ENCODE data around the gene KRTAP5-11.

The KRTAP5-11 gene

GRCh38 chr11:71566081-71566620, 16.5 kb downstream of the KRTAP5-11 start:
- Histone ChIP-seq H2BK120ac (ENCODE audit: low read depth, low read length) (no peak overlapping the region), H3K36me3 (ENCODE audit: control insufficient read depth in 1 of 2, insufficient read depth in 2 of 2, low read depth in 1 of 2, low read length in 2 of 2) (no peaks in the 10 kb centered on the region), H4K8ac (ENCODE audit: low read length) (no peak overlapping the region), H3K4me2 (ENCODE audit: low read length, poor library complexity, severe bottlenecking) (no peak overlapping the region), H4K91ac (ENCODE audit: low read length) (no peak overlapping the region), H3K4ac (ENCODE audit: low read depth in 1 of 2, low read length in 2 of 2) (no peak overlapping the region), H3K79me1 (replicated peaks; ENCODE audit: low read length, poor library complexity, severe bottlenecking) (no peaks in the 10 kb centered on the region), H3K9me3 (ENCODE audit: control insufficient read depth, low read length) (peaks cover 6% of the 10 kb centered on the region), H3K18ac (ENCODE audit: low read depth in 1 of 2, low read length in 2 of 2) (no peak overlapping the region), H3K4me3 (ENCODE audit: insufficient read depth in 1 of 2, low read depth in 1 of 2, low read length in 2 of 2) (no peak overlapping the region), H2AK5ac (ENCODE audit: low read length, severe bottlenecking) (no peak overlapping the region), H3K23ac (ENCODE audit: low read length in 2 of 2) (no peak overlapping the region), H2BK12ac (ENCODE audit: low read length in 2 of 2) (no peak overlapping the region), H2BK15ac (ENCODE audit: low read depth, poor library complexity, severe bottlenecking) (no peak overlapping the region), H3K27me3 (ENCODE audit: control insufficient read depth in 1 of 2, insufficient read depth in 1 of 2, low read length in 2 of 2) (peaks cover 35 to 44% of the 10 kb centered on the region in 2 experiments), H2BK5ac (ENCODE audit: low read depth, low read length, poor library complexity, severe bottlenecking) (no peak overlapping the region), H2AFZ (ENCODE audit: low read depth, low read length) (no peak overlapping the region), H3K4me1 (ENCODE audit: control insufficient read depth, insufficient read depth, low read depth, low read length) (no peaks in the 10 kb centered on the region), H3K9ac (ENCODE audit: low read length) (no peak overlapping the region), H3K14ac (ENCODE audit: low read length in 2 of 2) (peak overlapping the region in 1 of 2 experiments; percentile 11), H3K27ac (ENCODE audit: low read length, poor library complexity, severe bottlenecking) (no peak overlapping the region)
- 81% methylated on average over 10 of the region's 10 CpGs for WGBS
- no peak for DNase-seq

GRCh38 chr11:71565263-71565662, 17.4 kb downstream of the KRTAP5-11 start, which contains the start of gene KRTAP5-10:
KRTAP5-10 (plus strand) TSS chr11:71565563; CDS start chr11:71565588, 25 bp downstream.
- no peak within 1 kb of the TSS for H3K4ac ChIP-seq (ENCODE audit: low read depth in 1 of 2, low read length in 2 of 2)
- no peak within 1 kb of the TSS for H4K8ac ChIP-seq (ENCODE audit: low read length)
- H3K4me2 ChIP-seq (ENCODE audit: low read length, poor library complexity, severe bottlenecking), result no peak within 1 kb of the TSS
- WGBS, result 55% methylated on average over 2 of the region's 5 CpGs
- H3K36me3 ChIP-seq (ENCODE audit: control insufficient read depth in 1 of 2, insufficient read depth in 2 of 2, low read depth in 1 of 2, low read length in 2 of 2), result no peaks in the 10 kb centered on the region
- H3K4me1 ChIP-seq (ENCODE audit: control insufficient read depth, insufficient read depth, low read depth, low read length), result no peaks in the 10 kb centered on the region
- H3K27me3 ChIP-seq (ENCODE audit: control insufficient read depth in 1 of 2, insufficient read depth in 1 of 2, low read length in 2 of 2), result peaks cover 35 to 38% of the 10 kb centered on the region in 2 experiments
- no peak for DNase-seq
- peak within 1 kb of the TSS in 1 of 2 experiments; percentile 11 for H3K14ac ChIP-seq (ENCODE audit: low read length in 2 of 2)
- H3K9me3 ChIP-seq (ENCODE audit: control insufficient read depth, low read length), result peaks cover 6% of the 10 kb centered on the region
- H2BK120ac ChIP-seq (ENCODE audit: low read depth, low read length), result no peak within 1 kb of the TSS
- H2BK5ac ChIP-seq (ENCODE audit: low read depth, low read length, poor library complexity, severe bottlenecking), result no peak within 1 kb of the TSS
- no peak within 1 kb of the TSS for H2BK15ac ChIP-seq (ENCODE audit: low read depth, poor library complexity, severe bottlenecking)
- H2AK5ac ChIP-seq (ENCODE audit: low read length, severe bottlenecking), result no peak within 1 kb of the TSS
- H4K91ac ChIP-seq (ENCODE audit: low read length), result no peak within 1 kb of the TSS
- no peaks in the 10 kb centered on the region for H3K79me1 ChIP-seq (replicated peaks; ENCODE audit: low read length, poor library complexity, severe bottlenecking)
- no peak within 1 kb of the TSS for H3K27ac ChIP-seq (ENCODE audit: low read length, poor library complexity, severe bottlenecking)
- no peak within 1 kb of the TSS for H2BK12ac ChIP-seq (ENCODE audit: low read length in 2 of 2)
- H3K18ac ChIP-seq (ENCODE audit: low read depth in 1 of 2, low read length in 2 of 2), result no peak within 1 kb of the TSS
- no peak within 1 kb of the TSS for H3K4me3 ChIP-seq (ENCODE audit: insufficient read depth in 1 of 2, low read depth in 1 of 2, low read length in 2 of 2)
- no peak within 1 kb of the TSS for H2AFZ ChIP-seq (ENCODE audit: low read depth, low read length)
- no peak within 1 kb of the TSS for H3K23ac ChIP-seq (ENCODE audit: low read length in 2 of 2)
- no peak within 1 kb of the TSS for H3K9ac ChIP-seq (ENCODE audit: low read length)

- no peak overlapping the region for H2AFZ ChIP-seq (ENCODE audit: low read depth, low read length)
- H4K91ac ChIP-seq (ENCODE audit: low read length), result no peak overlapping the region
These were observed 18.2 kb downstream of the KRTAP5-11 start for GRCh38 chr11:71564430-71564829.

GRCh38 chr11:71563406-71563805, 19.3 kb downstream of the KRTAP5-11 start:
- Histone ChIP-seq H3K4me2 (ENCODE audit: low read length, poor library complexity, severe bottlenecking) (no peak overlapping the region), H3K14ac (ENCODE audit: low read length in 2 of 2) (no peak overlapping the region), H3K36me3 (ENCODE audit: control insufficient read depth in 1 of 2, insufficient read depth in 2 of 2, low read depth in 1 of 2, low read length in 2 of 2) (no peaks in the 10 kb centered on the region), H4K91ac (ENCODE audit: low read length) (no peak overlapping the region), H2BK12ac (ENCODE audit: low read length in 2 of 2) (no peak overlapping the region), H3K18ac (ENCODE audit: low read depth in 1 of 2, low read length in 2 of 2) (no peak overlapping the region), H2BK120ac (ENCODE audit: low read depth, low read length) (no peak overlapping the region), H3K27ac (ENCODE audit: low read length, poor library complexity, severe bottlenecking) (no peak overlapping the region), H3K27me3 (ENCODE audit: control insufficient read depth in 1 of 2, insufficient read depth in 1 of 2, low read length in 2 of 2) (peaks cover 27 to 45% of the 10 kb centered on the region in 2 experiments), H3K9ac (ENCODE audit: low read length) (no peak overlapping the region), H2BK15ac (ENCODE audit: low read depth, poor library complexity, severe bottlenecking) (no peak overlapping the region), H3K4ac (ENCODE audit: low read depth in 1 of 2, low read length in 2 of 2) (no peak overlapping the region), H2AK5ac (ENCODE audit: low read length, severe bottlenecking) (no peak overlapping the region), H2AFZ (ENCODE audit: low read depth, low read length) (no peak overlapping the region), H3K4me1 (ENCODE audit: control insufficient read depth, insufficient read depth, low read depth, low read length) (no peaks in the 10 kb centered on the region), H3K9me3 (ENCODE audit: control insufficient read depth, low read length) (peaks cover 6% of the 10 kb centered on the region), H3K79me1 (replicated peaks; ENCODE audit: low read length, poor library complexity, severe bottlenecking) (no peaks in the 10 kb centered on the region), H2BK5ac (ENCODE audit: low read depth, low read length, poor library complexity, severe bottlenecking) (no peak overlapping the region), H4K8ac (ENCODE audit: low read length) (no peak overlapping the region), H3K23ac (ENCODE audit: low read length in 2 of 2) (no peak overlapping the region), H3K4me3 (ENCODE audit: insufficient read depth in 1 of 2, low read depth in 1 of 2, low read length in 2 of 2) (no peak overlapping the region)
- WGBS, result 25% methylated on average over 7 of the region's 8 CpGs
- peak; percentile 48 for DNase-seq

More at GRCh38 chr11:71564430-71564829, 18.2 kb downstream of the KRTAP5-11 start:
- H2BK5ac ChIP-seq (ENCODE audit: low read depth, low read length, poor library complexity, severe bottlenecking), result no peak overlapping the region
- no peak overlapping the region for H2BK120ac ChIP-seq (ENCODE audit: low read depth, low read length)
- H3K27me3 ChIP-seq (ENCODE audit: control insufficient read depth in 1 of 2, insufficient read depth in 1 of 2, low read length in 2 of 2), result peaks cover 35 to 38% of the 10 kb centered on the region in 2 experiments
- no peak overlapping the region for H3K18ac ChIP-seq (ENCODE audit: low read depth in 1 of 2, low read length in 2 of 2)
- H2AK5ac ChIP-seq (ENCODE audit: low read length, severe bottlenecking), result no peak overlapping the region
- no peak overlapping the region for H3K9ac ChIP-seq (ENCODE audit: low read length)
- H2BK12ac ChIP-seq (ENCODE audit: low read length in 2 of 2), result no peak overlapping the region
- no peak overlapping the region for H3K27ac ChIP-seq (ENCODE audit: low read length, poor library complexity, severe bottlenecking)
- H3K4me2 ChIP-seq (ENCODE audit: low read length, poor library complexity, severe bottlenecking), result no peak overlapping the region
- H3K79me1 ChIP-seq (replicated peaks; ENCODE audit: low read length, poor library complexity, severe bottlenecking), result no peaks in the 10 kb centered on the region
- H3K23ac ChIP-seq (ENCODE audit: low read length in 2 of 2), result no peak overlapping the region
- 61% methylated on average over 3 of the region's 4 CpGs for WGBS
- no peaks in the 10 kb centered on the region for H3K36me3 ChIP-seq (ENCODE audit: control insufficient read depth in 1 of 2, insufficient read depth in 2 of 2, low read depth in 1 of 2, low read length in 2 of 2)
- H3K9me3 ChIP-seq (ENCODE audit: control insufficient read depth, low read length), result peaks cover 6% of the 10 kb centered on the region
- H3K4ac ChIP-seq (ENCODE audit: low read depth in 1 of 2, low read length in 2 of 2), result no peak overlapping the region
- no peak overlapping the region for H3K4me3 ChIP-seq (ENCODE audit: insufficient read depth in 1 of 2, low read depth in 1 of 2, low read length in 2 of 2)
- H3K14ac ChIP-seq (ENCODE audit: low read length in 2 of 2), result no peak overlapping the region
- H4K8ac ChIP-seq (ENCODE audit: low read length), result no peak overlapping the region
- no peaks in the 10 kb centered on the region for H3K4me1 ChIP-seq (ENCODE audit: control insufficient read depth, insufficient read depth, low read depth, low read length)
- DNase-seq, result no peak
- H2BK15ac ChIP-seq (ENCODE audit: low read depth, poor library complexity, severe bottlenecking), result no peak overlapping the region
